H1 (cell line): Measurements from ENCODE around the gene NDC80. TPM values are rescaled to one million over a fixed set of nuclear protein-coding genes. Genes with fewer than 3 reads are reported as not detected.

ENCODE experiments used
- CTCF ChIA-PET: fragments of 300-600 bp; sonication (Branson Sonifier 250); formaldehyde crosslinking; loops from one replicate; lab custom pipeline; 2021; ENCODE audit not compliant: partially characterized antibody; lab: Charles Lee
- POLR2A ChIA-PET: fragments of 300-600 bp; sonication (Branson Sonifier 250); formaldehyde crosslinking; loops from one replicate; lab custom pipeline; 2021; ENCODE audit warnings: inconsistent platforms; ENCODE audit not compliant: partially characterized antibody; lab: Charles Lee
- DNase-seq, 2 experiments: peaks; one replicate each; pipeline versions ENCODE4 v3.0.0 to v3.0.0-alpha.2; 2010 to 2022; ENCODE audit warnings: low spot score in 2 of 2, low read depth in 1 of 2, mixed read lengths in 1 of 2
- FAIRE-seq: peaks from 2 replicates; lab custom pipeline; 2011; peaks lifted over from hg19 to GRCh38; lab: Jason Lieb, UNC
- H2AFZ ChIP-seq: 2 replicates; pipeline ENCODE4 v1.8.1; 2012; ENCODE audit warnings: low read length, inconsistent platforms
- H2AK5ac ChIP-seq: 2 replicates; pipeline ENCODE4 v1.6.1; 2013; ENCODE audit warnings: low read depth, low read length
- H2BK120ac ChIP-seq: replicated peaks from 2 replicates; pipeline ENCODE3; 2013; ENCODE audit warnings: low read depth, low read length, inconsistent platforms
- H2BK12ac ChIP-seq: 2 replicates; pipeline ENCODE4 v1.6.1; 2013; ENCODE audit warnings: low read depth, low read length
- H2BK15ac ChIP-seq: 2 replicates; pipeline ENCODE4 v1.6.1; 2013; ENCODE audit warnings: low read length
- H2BK20ac ChIP-seq: 2 replicates; pipeline ENCODE4 v1.6.1; 2013; ENCODE audit warnings: low read length
- H2BK5ac ChIP-seq: 2 replicates; pipeline ENCODE4 v1.6.1; 2013; ENCODE audit warnings: low read depth, low read length
- H3K14ac ChIP-seq: 2 replicates; pipeline ENCODE4 v1.6.1; 2013; ENCODE audit warnings: inconsistent platforms; ENCODE audit not compliant: insufficient read length
- H3K18ac ChIP-seq: 2 replicates; pipeline ENCODE4 v1.6.1; 2013; ENCODE audit warnings: low read length; ENCODE audit errors: extremely low read depth
- H3K23ac ChIP-seq: 2 replicates; pipeline ENCODE4 v1.6.1; 2013; ENCODE audit warnings: inconsistent platforms; ENCODE audit not compliant: insufficient read length
- H3K23me2 ChIP-seq: 2 replicates; pipeline ENCODE4 v1.6.1; 2013; ENCODE audit warnings: low read depth, low read length
- H3K27ac ChIP-seq: 2 replicates; pipeline ENCODE4 v1.6.1; 2011; ENCODE audit warnings: low read depth, low read length, inconsistent platforms
- H3K27me3 ChIP-seq, 4 experiments: replicated peaks in 1 of 4; 1 replicate in 1 of 4; 2 replicates in 3 of 4; pipeline versions ENCODE4 v1.6.1 to v1.8.1; 2011 to 2013; ENCODE audit warnings: low read length in 3 of 4, mild to moderate bottlenecking in 3 of 4, inconsistent platforms in 2 of 4, mixed read lengths in 2 of 4, moderate library complexity in 1 of 4; ENCODE audit not compliant: control insufficient read depth in 3 of 4, insufficient read depth in 3 of 4; ENCODE audit errors: extremely low read depth in 1 of 4
- H3K36me3 ChIP-seq, 4 experiments: 2 replicates each; pipeline versions ENCODE4 v1.6.1 to v1.8.1; 2011 to 2013; ENCODE audit warnings: mild to moderate bottlenecking in 4 of 4, low read length in 3 of 4, moderate library complexity in 2 of 4, control low read depth in 1 of 4, inconsistent platforms in 1 of 4; ENCODE audit not compliant: insufficient read depth in 4 of 4, control insufficient read depth in 2 of 4
- H3K4ac ChIP-seq: replicated peaks from 2 replicates; pipeline ENCODE3; 2013; ENCODE audit warnings: low read length, low read depth, mixed read lengths, inconsistent platforms; ENCODE audit not compliant: insufficient read length
- H3K4me1 ChIP-seq, 4 experiments: replicated peaks in 1 of 4; 1 replicate in 1 of 4; 2 replicates in 3 of 4; pipeline versions ENCODE4 v1.6.1 to v1.8.1; 2011 to 2013; ENCODE audit warnings: low read length in 3 of 4, inconsistent platforms in 2 of 4, mixed read lengths in 1 of 4; ENCODE audit not compliant: insufficient read depth in 4 of 4, control insufficient read depth in 3 of 4
- H3K4me2 ChIP-seq, 2 experiments: 2 replicates each; pipeline versions ENCODE4 v1.6.1 to v1.8.1; 2011 to 2013; ENCODE audit warnings: low read depth in 2 of 2, low read length in 2 of 2, control low read depth in 1 of 2, inconsistent platforms in 1 of 2, mild to moderate bottlenecking in 1 of 2; ENCODE audit not compliant: insufficient read depth in 1 of 2
- H3K4me3 ChIP-seq, 4 experiments: fragments of 200-600, 300-600 bp in 1 of 4; sonication (generic), shearing (Covaris generic), sonication (Bioruptor Twin) in 1 of 4; 2 replicates each; pipeline versions ENCODE4 v1.5.1 to v1.8.1; 2011 to 2016; ENCODE audit warnings: low read length in 4 of 4, low read depth in 3 of 4, control low read depth in 2 of 4, inconsistent platforms in 2 of 4, mild to moderate bottlenecking in 2 of 4, mixed read lengths in 1 of 4, moderate library complexity in 1 of 4; ENCODE audit not compliant: insufficient read depth in 2 of 4; ENCODE audit errors: extremely low read depth in 1 of 4
- H3K56ac ChIP-seq: replicated peaks from 2 replicates; pipeline ENCODE3; 2013; ENCODE audit warnings: low read depth, mild to moderate bottlenecking, mixed read lengths, low read length, inconsistent platforms; ENCODE audit not compliant: insufficient read length
- H3K79me1 ChIP-seq: 2 replicates; pipeline ENCODE4 v1.6.1; 2013; ENCODE audit warnings: low read depth, low read length, control low read depth
- H3K79me2 ChIP-seq, 2 experiments: 2 replicates each; pipeline versions ENCODE4 v1.6.1 to v1.8.1; 2012 to 2013; ENCODE audit warnings: low read length in 2 of 2, mild to moderate bottlenecking in 2 of 2, inconsistent platforms in 1 of 2; ENCODE audit not compliant: insufficient read depth in 2 of 2, control insufficient read depth in 1 of 2
- H3K9ac ChIP-seq, 4 experiments: replicated peaks in 1 of 4; 1 replicate in 1 of 4; 2 replicates in 3 of 4; pipeline versions ENCODE4 v1.6.1 to v1.8.1; 2011 to 2013; ENCODE audit warnings: low read depth in 3 of 4, low read length in 3 of 4, control low read depth in 2 of 4, mild to moderate bottlenecking in 2 of 4, moderate library complexity in 2 of 4, inconsistent platforms in 1 of 4; ENCODE audit errors: extremely low read depth in 1 of 4
- H3K9me3 ChIP-seq, 2 experiments: 2 replicates each; pipeline versions ENCODE4 v1.6.1 to v1.8.1; 2012 to 2013; ENCODE audit warnings: mild to moderate bottlenecking in 2 of 2, moderate library complexity in 2 of 2, control low read depth in 1 of 2, inconsistent platforms in 1 of 2, low read depth in 1 of 2, low read length in 1 of 2, mixed read lengths in 1 of 2; ENCODE audit not compliant: insufficient read depth in 2 of 2
- H4K20me1 ChIP-seq, 2 experiments: replicated peaks in 1 of 2; 2 replicates each; pipeline versions ENCODE3 to v1.8.1; 2011 to 2013; ENCODE audit warnings: inconsistent platforms in 2 of 2, low read length in 2 of 2, mild to moderate bottlenecking in 1 of 2; ENCODE audit not compliant: insufficient read depth in 2 of 2, control insufficient read depth in 1 of 2
- H4K5ac ChIP-seq: 2 replicates; pipeline ENCODE4 v1.6.1; 2013; ENCODE audit warnings: low read length, low read depth, mixed read lengths, inconsistent platforms; ENCODE audit not compliant: insufficient read length
- H4K8ac ChIP-seq: 2 replicates; pipeline ENCODE4 v1.8.0; 2013; ENCODE audit warnings: mild to moderate bottlenecking, moderate library complexity, low read length, inconsistent platforms; ENCODE audit not compliant: insufficient read depth; ENCODE audit errors: extremely low read depth
- H4K91ac ChIP-seq: replicated peaks from 2 replicates; pipeline ENCODE3; 2013; ENCODE audit warnings: low read length, mixed read lengths, inconsistent platforms; ENCODE audit not compliant: insufficient read length
- BRCA1 ChIP-seq: IDR thresholded peaks from 2 replicates; pipeline ENCODE4 v1.6.1; 2012; ENCODE audit warnings: low read depth, low read length, improper control_type of control experiment
- CBX5 ChIP-seq: fragments of 300-800, 300-1000 bp; sonication (generic); IDR thresholded peaks from 2 replicates; pipeline ENCODE4 v1.7.1; 2016; ENCODE audit warnings: antibody characterized with exemption, low read length, low read depth
- CEBPB ChIP-seq: IDR thresholded peaks from 2 replicates; pipeline ENCODE4 v1.6.1; 2012; ENCODE audit warnings: low read depth, low read length
- CTBP2 ChIP-seq: IDR thresholded peaks from 2 replicates; pipeline ENCODE4 v1.7.0; 2011; ENCODE audit warnings: borderline replicate concordance, mild to moderate bottlenecking, moderate library complexity, mixed read lengths, low read length; ENCODE audit not compliant: insufficient read depth, insufficient read length
- EGR1 ChIP-seq: IDR thresholded peaks from 2 replicates; pipeline ENCODE4 v1.6.1; 2011; ENCODE audit warnings: low read depth, low read length, borderline replicate concordance
- POLR2A ChIP-seq, 2 experiments: IDR thresholded peaks; 1 replicate in 1 of 2; 2 replicates in 1 of 2; pipeline ENCODE4 v1.6.1; 2011; ENCODE audit warnings: low read depth in 2 of 2, low read length in 2 of 2, mild to moderate bottlenecking in 2 of 2; ENCODE audit errors: control extremely low read depth in 1 of 2
- POLR2AphosphoS5 ChIP-seq: IDR thresholded peaks from 2 replicates; pipeline ENCODE4 v1.6.1; 2011; ENCODE audit warnings: low read depth, low read length
- POU5F1 ChIP-seq: IDR thresholded peaks from 2 replicates; pipeline ENCODE4 v1.6.1; 2011; ENCODE audit warnings: low read depth, mild to moderate bottlenecking, low read length, moderate library complexity
- SIX5 ChIP-seq: IDR thresholded peaks from 2 replicates; pipeline ENCODE4 v1.6.1; 2011; ENCODE audit warnings: mild to moderate bottlenecking, low read depth, low read length
- SP1 ChIP-seq: IDR thresholded peaks from 2 replicates; pipeline ENCODE4 v1.6.1; 2011; ENCODE audit warnings: low read depth, low read length
- TAF7 ChIP-seq: optimal IDR thresholded peaks from 2 replicates; pipeline ENCODE3; 2011; ENCODE audit warnings: low read depth, mild to moderate bottlenecking, inconsistent platforms, low read length, moderate library complexity, borderline replicate concordance
- TBP ChIP-seq: IDR thresholded peaks from 2 replicates; pipeline ENCODE4 v1.6.1; 2011; ENCODE audit warnings: low read depth, low read length, improper control_type of control experiment
- YY1 ChIP-seq: IDR thresholded peaks from 2 replicates; pipeline ENCODE4 v1.6.1; 2011; ENCODE audit warnings: low read depth, mild to moderate bottlenecking, low read length
- WGBS, 2 experiments: shearing (Covaris generic) in 1 of 2; methylation state at CpG; one replicate each; pipeline versions ENCODE4 v1.1.6 to v1.1.7; 2013 to 2015; ENCODE audit warnings: low lambda C conversion rate in 2 of 2, mixed read lengths in 2 of 2, inconsistent platforms in 1 of 2, low coverage in 1 of 2, missing lambda C conversion rate in 1 of 2; ENCODE audit not compliant: insufficient replicate concordance in 2 of 2, insufficient coverage in 1 of 2, insufficient read length in 1 of 2; ENCODE audit errors: extremely low coverage in 1 of 2, missing lambda C conversion rate in 1 of 2; 5-methylcytosine and 5-hydroxymethylcytosine counted together
- polyA plus RNA-seq, 7 experiments: library from polyadenylated mRNA; depleted of rRNA in 3 of 7; stranded (reverse) in 5 of 7; unstranded in 2 of 7; fragments of >200 nt in 5 of 7; fragments of 200-250 nt in 2 of 7; gene quantifications; 1 replicate in 5 of 7; 2 replicates in 1 of 7; 4 replicates in 1 of 7; pipeline versions ENCODE4 v1.2.1 to v1.2.3, GENCODE V29; 2011 to 2013; ENCODE audit warnings: missing spikeins in 2 of 7, mixed read lengths in 2 of 7
- total RNA-seq: library from RNA; stranded (reverse); fragmentation: NEBNext Ultra II Directional; extraction: Animal tissue kit (Norgen Biotek cat#: 25700); gene quantifications from 2 replicates; pipeline ENCODE4 v1.2.1, GENCODE V29; 2021

The NDC80 gene
- total and polyA plus RNA-seq, 2 of the 8 experiments (the other 6 are each of a cell fraction or from before 2014, with no cell fraction given), result 11.0 to 45.0 TPM

DNA sequence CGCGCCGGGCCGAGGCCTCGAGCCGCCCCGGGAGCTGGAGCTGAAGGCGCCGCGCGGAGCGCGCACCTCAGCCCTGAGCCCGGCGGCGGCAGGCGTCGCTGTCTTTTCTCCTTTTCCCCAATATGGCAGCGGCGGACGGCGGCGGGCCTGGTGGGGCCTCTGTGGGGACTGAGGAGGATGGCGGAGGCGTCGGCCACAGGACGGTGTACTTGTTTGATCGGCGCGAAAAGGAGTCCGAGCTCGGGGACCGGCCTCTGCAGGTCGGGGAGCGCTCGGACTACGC, 84.5 kb downstream of the NDC80 start:
- CTCF ChIA-PET, result no interaction called here
- no peak for DNase-seq
- WGBS, 2 experiments, result 1% methylated on average over 30 of the region's 37 CpGs; no CpG with 5 or more reads in 1 of the 2 experiments

More for the DNA sequence above, 84.5 kb downstream of the NDC80 start:
- Histone ChIP-seq H4K91ac (no peak overlapping the region), H3K18ac (peak overlapping the region; percentile 90; the same call in 1 of the 2 replicates), H3K4me3 (peak overlapping the region; percentile 66 to 97 (median 86)), H3K56ac (peak overlapping the region; percentile 69), H3K4ac (no peak overlapping the region), H3K79me1 (peaks cover 6% of the 10 kb centered on the region; the same call in 1 of the 2 replicates), H3K14ac (no peak overlapping the region), H3K27me3 (peaks cover 3 to 25% (median 22%) of the 10 kb centered on the region in 4 experiments), H2BK15ac (no peak overlapping the region), H4K20me1 (peaks cover 9 to 13% of the 10 kb centered on the region in 2 experiments), H3K27ac (peak overlapping the region; percentile 69; the same call in 1 of the 2 replicates), H3K4me2 (peak overlapping the region; percentile 89 to 91), H2BK20ac (no peak overlapping the region), H3K79me2 (peaks cover 0 to 45% of the 10 kb centered on the region in 2 experiments; a peak in 2 of 4 replicates), H2AFZ (no peak overlapping the region)
- POLR2A ChIA-PET, result interaction anchor here (0.7 to 2.0 kb wide), 20 partner anchors 8 to 590 kb away, joined by 3 to 9 read pairs (median 4); partner anchors contain the start of genes METTL4 and NDC80
- TF ChIP-seq TBP, result 0 out of 2 replicates have a peak, but pooled peaks have one; percentile 4
- no peak for TF ChIP-seq POLR2AphosphoS5
- TF ChIP-seq CTBP2, result no peak
- TF ChIP-seq POU5F1, result no peak
- no peak for TF ChIP-seq SP1
- TF ChIP-seq SIX5, result no peak
- TF ChIP-seq CBX5, result no peak
- TF ChIP-seq POLR2A (IDR thresholded peaks at IDR 0.05; ENCODE audit: control extremely low read depth in 1 of 2, low read depth in 2 of 2, low read length in 2 of 2), result peak in 1 of 2 experiments; percentile 13; a peak in 1 of 3 replicates
- peak; percentile 22 for TF ChIP-seq TAF7
- TF ChIP-seq CEBPB, result no peak
- no peak for TF ChIP-seq EGR1
- TF ChIP-seq YY1, result 0 out of 2 replicates have a peak, but pooled peaks have one; percentile 54
- no peak for TF ChIP-seq BRCA1
- TF ChIP-seq, all 59 proteins: peak for 4
- Histone ChIP-seq H3K4me1 (peaks cover 0 to 9% (median 4%) of the 10 kb centered on the region in 4 experiments; a peak in 5 of 7 replicates), H2BK12ac (no peak overlapping the region), H3K36me3 (no peaks in the 10 kb centered on the region), H3K9me3 (no peaks in the 10 kb centered on the region), H4K5ac (no peak overlapping the region), H2BK120ac (no peak overlapping the region), H3K23me2 (peaks cover 21% of the 10 kb centered on the region), H3K23ac (no peak overlapping the region), H2BK5ac (no peak overlapping the region), H3K9ac (peak overlapping the region; percentile 62 to 95 (median 86)), H2AK5ac (no peak overlapping the region), H4K8ac (peak overlapping the region; percentile 85; the same call in 1 of the 2 replicates)
- FAIRE-seq, result no peak
